ENCODE measurements around the gene USP34. TPM values are rescaled to one million over a fixed set of nuclear protein-coding genes. Genes with fewer than 3 reads are reported as not detected.

The USP34 gene
- total and polyA plus RNA-seq, 2 of the 4 experiments (the other 2 are of a cell fraction), result 34.7 to 128 TPM

- dilution Hi-C loops (cut with HindIII; ENCODE audit: low sequenced_read_pairs, unreplicated experiment), result no loop called here
- CTCF ChIA-PET, result no interaction called here
- Histone ChIP-seq H3K36me3 (ENCODE audit: control insufficient read depth, insufficient read depth, low read length) (peaks cover 31% of the 10 kb centered on the region), H4K91ac (ENCODE audit: insufficient read depth, low read depth, low read length) (no peak overlapping the region), H3K14ac (replicated peaks; ENCODE audit: low read depth, low read length) (no peak overlapping the region), H4K5ac (ENCODE audit: low read depth, low read length) (no peak overlapping the region), H4K20me1 (ENCODE audit: insufficient read depth, low read length) (no peaks in the 10 kb centered on the region), H2BK20ac (ENCODE audit: low read depth, low read length) (no peak overlapping the region), H2BK15ac (ENCODE audit: low read depth, low read length) (no peak overlapping the region), H3K79me1 (ENCODE audit: low read depth in 1 of 2, low read length in 2 of 2) (peaks cover 8 to 22% of the 10 kb centered on the region in 2 experiments; a peak in 2 of 4 replicates), H2AFZ (replicated peaks; ENCODE audit: low read length, poor library complexity) (no peak overlapping the region), H4K8ac (ENCODE audit: low read depth in 2 of 2, low read length in 2 of 2) (no peak overlapping the region), H2BK5ac (ENCODE audit: low read depth, low read length, poor library complexity, severe bottlenecking) (no peak overlapping the region), H3K23ac (ENCODE audit: low read depth, low read length) (no peak overlapping the region), H3K27me3 (ENCODE audit: control insufficient read depth, insufficient read depth, low read length) (no peaks in the 10 kb centered on the region), H2AK9ac (replicated peaks; ENCODE audit: low read depth, low read length, poor library complexity) (no peak overlapping the region), H3K9ac (ENCODE audit: low read depth, low read length) (no peak overlapping the region), H3K27ac (ENCODE audit: insufficient read depth, low read length) (no peak overlapping the region), H3K4me2 (ENCODE audit: low read depth, low read length) (no peak overlapping the region), H3K4me1 (ENCODE audit: control insufficient read depth, insufficient read depth, low read length) (no peaks in the 10 kb centered on the region), H3K9me1 (ENCODE audit: insufficient read depth, low read length) (no peaks in the 10 kb centered on the region), H3K4ac (ENCODE audit: low read depth, low read length) (no peak overlapping the region), H3K56ac (ENCODE audit: extremely low read depth, insufficient read depth, low read length) (no peak overlapping the region), H2AK5ac (ENCODE audit: low read depth, low read length) (no peak overlapping the region), H2BK120ac (ENCODE audit: low read depth, low read length) (no peak overlapping the region), H3K18ac (ENCODE audit: low read depth, low read length) (no peak overlapping the region), H3K4me3 (ENCODE audit: insufficient read depth, low read depth, low read length) (no peak overlapping the region), H3K9me3 (ENCODE audit: control insufficient read depth, insufficient read depth, low read length) (no peaks in the 10 kb centered on the region)
- in situ Hi-C loops (cut with MboI; ENCODE audit: low sequenced_read_pairs), result no loop called here
- TF ChIP-seq CEBPB (IDR thresholded peaks at IDR 0.05; ENCODE audit: low read depth, low read length) (no peak), RFX5 (IDR thresholded peaks at IDR 0.05; ENCODE audit: low read depth, low read length) (no peak), MAFK (IDR thresholded peaks at IDR 0.05; ENCODE audit: low read depth, low read length) (no peak), MAZ (IDR thresholded peaks at IDR 0.05; ENCODE audit: borderline replicate concordance, low read depth, low read length) (no peak), SMC3 (IDR thresholded peaks at IDR 0.05; ENCODE audit: low read depth, low read length) (no peak), POLR2A (IDR thresholded peaks at IDR 0.05; ENCODE audit: low read depth, low read length) (no peak), FOS (IDR thresholded peaks at IDR 0.05; ENCODE audit: low read depth, low read length) (no peak), BHLHE40 (IDR thresholded peaks at IDR 0.05; ENCODE audit: low read depth, low read length) (no peak), MXI1 (IDR thresholded peaks at IDR 0.05; ENCODE audit: borderline replicate concordance, low read depth, low read length) (no peak), CHD1 (IDR thresholded peaks at IDR 0.05; ENCODE audit: low read depth, low read length) (no peak), RAD21 (IDR thresholded peaks at IDR 0.05; ENCODE audit: low read length) (no peak), NFE2L2 (IDR thresholded peaks at IDR 0.05; ENCODE audit: low read depth, low read length) (no peak), CTCF (conservative IDR thresholded peaks at IDR 0.05; ENCODE audit: low read depth, low read length) (no peak), ELK1 (IDR thresholded peaks at IDR 0.05; ENCODE audit: borderline replicate concordance, low read depth, low read length) (no peak), USF2 (IDR thresholded peaks at IDR 0.05; ENCODE audit: low read depth, low read length) (no peak), RCOR1 (IDR thresholded peaks at IDR 0.05; ENCODE audit: insufficient replicate concordance, low read length) (no peak)
- WGBS, 2 experiments (ENCODE audit: extremely low coverage in 2 of 2, insufficient read length in 1 of 2), result no CpG with 5 or more reads among the region's 1 CpG
- DNase-seq, result no peak
- no TSS peak for BruUV-seq (replicated peaks)
- POLR2A ChIA-PET (ENCODE audit: unreplicated experiment), result interaction anchor here (0.6 kb wide), 1 partner anchor 23 kb away, joined by 3 read pairs; no protein-coding TSS in a partner anchor
- no peak for ATAC-seq (ENCODE audit: low read depth)
- intact Hi-C loops (cut with micrococcal nuclease), result no loop called here
Measured at GRCh38 chr2:61275575-61276184, 195.2 kb downstream of the USP34 start.

All from IMR-90 (cell line).